Measurements from ENCODE around the gene PDGFB.
A peak's percentile ranks its signal among the peaks of the same experiment; 100 is the strongest.

PDGFB gene

DNA sequence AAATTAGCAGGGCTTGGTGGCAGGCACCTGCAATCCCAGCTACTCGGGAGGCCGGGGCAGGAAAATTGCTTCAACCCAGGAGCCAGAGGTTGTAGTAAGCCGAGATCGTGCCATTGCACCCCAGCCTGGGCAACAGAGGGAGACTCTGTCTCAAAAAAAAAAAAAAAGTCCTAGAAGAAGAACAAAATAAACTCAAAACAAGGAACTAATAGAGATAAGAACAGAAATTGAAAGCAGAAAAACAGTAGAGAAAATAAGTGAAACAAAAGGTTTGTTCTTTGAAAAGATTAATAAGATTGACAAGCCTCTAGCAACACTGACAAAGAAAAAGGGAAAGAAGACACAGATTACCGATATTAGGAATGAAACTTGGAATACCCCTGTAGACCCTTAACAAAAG is 47.2 kb downstream of the PDGFB start:
- no peak for DNase-seq

DNA sequence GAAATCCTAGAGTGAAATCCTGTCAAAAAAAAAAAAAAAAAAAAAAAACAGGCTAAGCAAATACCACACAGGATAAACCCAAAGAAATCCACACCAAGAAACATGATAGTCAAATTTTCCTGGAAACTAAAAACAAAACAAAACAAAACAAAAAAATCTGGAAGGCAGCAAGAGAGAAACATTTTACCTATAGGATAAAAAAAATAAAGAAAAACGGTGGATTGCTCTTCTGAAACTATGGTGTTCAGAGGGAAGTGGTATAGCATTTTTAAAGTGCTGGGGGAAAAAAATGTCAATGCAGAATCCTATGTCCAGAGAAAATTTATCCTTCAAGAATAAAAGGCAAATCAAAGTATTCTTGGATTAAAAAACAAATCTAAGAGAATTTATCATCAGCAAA is 50.7 kb downstream of the PDGFB start:
- DNase-seq = no peak

DNA sequence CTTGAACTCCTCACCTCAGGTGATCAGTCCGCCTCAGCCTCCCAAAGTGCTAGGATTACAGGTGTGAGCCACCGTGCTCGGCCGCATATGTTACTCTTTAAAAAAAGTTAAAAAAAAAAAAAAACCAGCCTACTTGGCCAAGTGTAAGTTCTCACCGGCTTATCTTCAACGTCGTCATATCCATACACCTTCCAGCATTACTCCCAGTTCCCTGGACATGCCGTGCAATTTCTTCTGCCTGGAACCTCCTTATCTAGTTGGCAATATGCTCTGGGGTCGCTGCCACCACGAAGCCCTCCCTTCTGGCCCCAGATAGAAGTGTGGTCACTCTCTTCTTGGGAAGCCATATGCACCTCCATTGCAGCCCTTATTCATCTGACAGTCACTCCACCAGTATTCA is 56.0 kb downstream of the PDGFB start:
- DNase-seq = no peak

DNA sequence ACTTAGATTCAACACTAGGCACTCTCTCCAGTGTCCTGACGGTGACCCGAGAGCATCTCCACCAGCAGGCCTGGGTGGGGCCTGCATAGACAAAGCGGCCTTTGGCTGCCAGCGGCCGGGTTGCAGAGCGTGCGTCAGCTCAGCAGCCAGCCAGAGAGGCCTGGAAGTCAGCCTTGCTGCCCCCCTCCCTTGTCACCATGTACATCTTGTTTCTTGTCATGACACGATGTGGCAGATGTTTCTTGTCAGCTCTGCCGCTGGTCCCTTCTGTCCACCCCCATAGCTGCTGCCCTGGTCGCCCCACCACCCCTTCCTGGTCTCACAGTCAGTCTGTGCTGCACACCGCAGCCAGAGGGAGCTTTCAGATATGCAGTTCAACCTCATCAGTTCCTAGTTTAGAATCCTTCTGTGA is 59.2 kb downstream of the PDGFB start:
- DNase-seq = no peak

DNA sequence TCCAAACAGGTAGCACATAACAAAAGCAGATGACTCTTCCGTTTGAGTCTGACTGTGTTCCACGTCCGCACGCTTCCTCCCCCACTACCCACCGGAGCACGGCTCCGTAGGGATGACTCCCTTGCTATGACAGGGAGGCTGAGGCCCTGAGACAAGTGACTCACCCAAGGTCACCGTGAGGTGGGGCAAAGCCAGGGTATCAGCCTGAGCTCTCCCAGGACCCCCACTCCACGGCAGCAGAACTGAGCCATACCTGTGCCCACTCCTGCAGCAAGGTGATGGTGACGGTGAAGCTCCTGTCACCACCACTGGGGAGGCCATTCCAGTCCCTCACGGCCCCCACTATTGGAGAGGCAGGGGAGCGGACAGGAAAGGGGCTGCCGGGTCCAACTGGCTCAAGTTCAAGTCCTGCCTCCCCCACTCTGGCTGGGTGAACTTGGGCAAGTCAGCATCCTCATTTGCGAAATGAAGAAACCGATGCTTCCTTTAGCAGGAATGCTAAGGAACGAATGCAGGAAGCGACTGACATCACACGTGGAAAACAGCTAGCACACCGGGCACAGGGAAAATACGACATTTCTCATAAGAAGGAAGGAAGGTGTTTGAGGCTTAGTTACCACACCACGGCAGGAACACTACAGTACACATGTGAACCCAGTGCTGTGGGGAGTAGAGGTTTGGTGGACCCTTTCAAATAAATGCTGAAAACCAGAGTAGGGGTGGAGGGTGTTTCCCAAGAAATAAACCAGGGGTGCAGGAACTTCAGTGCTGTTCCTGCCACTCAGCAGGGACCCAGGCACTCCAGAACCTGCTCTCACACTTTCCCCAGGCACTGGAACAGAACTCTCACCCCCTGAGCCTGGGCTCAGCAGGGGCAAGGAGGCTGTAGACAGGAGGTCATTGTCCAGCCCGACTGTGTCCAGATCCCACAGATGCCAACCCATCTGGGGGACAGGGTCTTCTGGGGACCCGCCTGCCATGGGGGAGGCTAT is 59.9 kb downstream of the PDGFB start:
- DNase-seq = no peak

DNA sequence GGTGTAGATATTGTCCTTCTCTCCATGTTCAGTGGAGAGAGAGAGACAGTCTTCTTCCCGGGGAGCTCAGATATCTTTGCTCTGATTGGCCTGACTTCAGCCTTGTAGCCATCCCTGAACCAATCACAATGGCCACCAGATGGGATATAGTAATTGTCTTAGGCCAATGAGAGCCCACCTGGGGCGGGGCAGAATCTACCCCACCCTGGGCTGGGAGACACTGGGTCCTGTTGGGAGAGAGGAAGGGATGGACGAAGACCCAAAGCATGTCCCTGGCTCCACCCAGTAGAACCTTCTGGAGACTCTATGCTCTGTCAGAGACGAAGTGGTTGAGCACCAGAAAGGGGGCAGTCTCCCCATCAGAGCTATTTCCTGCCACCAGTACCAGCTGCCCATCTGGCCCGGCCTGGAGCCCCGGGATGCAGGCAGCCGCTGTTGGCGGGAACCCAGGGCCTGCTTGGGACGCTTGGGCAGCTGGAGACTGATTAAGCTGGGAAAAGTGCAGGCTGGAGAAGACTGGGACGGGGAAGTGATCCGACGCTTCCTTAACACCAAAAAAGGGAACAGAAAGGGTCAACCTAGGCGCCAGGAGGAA is 60.7 kb downstream of the PDGFB start:
- DNase-seq = no peak

DNA sequence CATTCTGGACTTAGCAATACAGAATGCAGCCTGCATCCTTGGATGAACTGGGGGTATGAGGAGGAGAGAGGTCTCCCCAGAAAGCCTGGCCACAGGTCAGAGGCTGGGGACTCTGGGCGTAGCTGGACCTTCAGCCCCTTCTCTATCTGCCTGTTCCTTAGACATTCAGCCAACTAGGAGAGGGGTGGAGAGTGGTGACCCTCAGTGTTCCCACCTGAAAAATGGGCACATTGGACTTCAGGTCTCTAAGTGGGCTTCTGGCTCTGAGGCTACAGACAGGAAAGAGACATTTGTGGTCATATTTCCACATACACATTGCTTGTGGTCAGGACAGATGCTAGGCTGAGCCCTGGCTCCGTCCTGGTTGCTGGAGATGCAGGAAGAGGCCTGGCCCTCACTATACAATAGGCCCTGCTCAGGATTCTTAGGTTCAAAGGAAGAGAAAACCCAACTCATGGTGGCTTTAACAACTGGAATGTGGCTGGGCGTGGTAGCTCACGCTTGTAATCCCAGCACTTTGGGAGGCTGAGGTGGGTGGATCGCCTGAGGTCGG is 62.2 kb downstream of the PDGFB start:
- DNase-seq = no peak

DNA sequence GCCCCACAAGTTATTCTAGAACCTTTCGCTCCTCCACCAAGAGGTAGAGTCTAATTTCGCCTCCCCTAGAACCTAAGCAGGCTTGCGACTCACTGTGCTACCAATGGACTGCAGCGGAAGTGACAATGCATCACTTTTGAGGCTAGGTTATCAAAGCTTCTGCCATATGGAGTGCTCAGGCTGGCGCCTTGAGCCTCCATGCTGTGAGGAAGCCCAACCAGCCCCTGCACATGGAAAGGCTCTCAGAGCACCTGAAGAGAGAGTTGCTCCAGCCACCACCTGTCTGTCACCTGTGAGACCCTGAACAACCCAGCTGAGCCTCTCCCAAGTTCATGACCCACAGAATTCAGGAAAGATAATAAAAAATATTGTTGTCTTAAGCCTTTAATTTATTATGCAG is 63.0 kb downstream of the PDGFB start:
- no peak for DNase-seq

DNA sequence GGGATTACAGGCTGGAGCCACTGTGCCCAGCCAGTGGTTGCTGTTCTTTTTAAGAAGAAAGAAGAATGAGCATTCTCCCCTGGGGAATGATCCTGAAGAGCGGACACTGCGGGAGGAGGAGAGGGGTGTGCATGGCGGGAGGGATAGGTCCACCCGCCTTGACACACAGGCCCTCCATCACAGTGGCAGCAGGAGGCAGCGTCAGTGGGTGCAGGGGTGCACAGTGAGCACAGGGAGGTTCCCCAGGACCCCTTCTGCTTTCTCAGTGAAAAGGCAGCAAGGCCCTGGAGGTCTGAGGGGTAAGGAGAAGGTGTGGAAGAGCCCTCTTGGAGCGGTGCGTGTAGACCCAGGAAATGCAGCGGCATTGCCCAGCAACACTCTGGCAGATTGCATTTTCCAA is 63.4 kb downstream of the PDGFB start:
- DNase-seq = no peak

DNA sequence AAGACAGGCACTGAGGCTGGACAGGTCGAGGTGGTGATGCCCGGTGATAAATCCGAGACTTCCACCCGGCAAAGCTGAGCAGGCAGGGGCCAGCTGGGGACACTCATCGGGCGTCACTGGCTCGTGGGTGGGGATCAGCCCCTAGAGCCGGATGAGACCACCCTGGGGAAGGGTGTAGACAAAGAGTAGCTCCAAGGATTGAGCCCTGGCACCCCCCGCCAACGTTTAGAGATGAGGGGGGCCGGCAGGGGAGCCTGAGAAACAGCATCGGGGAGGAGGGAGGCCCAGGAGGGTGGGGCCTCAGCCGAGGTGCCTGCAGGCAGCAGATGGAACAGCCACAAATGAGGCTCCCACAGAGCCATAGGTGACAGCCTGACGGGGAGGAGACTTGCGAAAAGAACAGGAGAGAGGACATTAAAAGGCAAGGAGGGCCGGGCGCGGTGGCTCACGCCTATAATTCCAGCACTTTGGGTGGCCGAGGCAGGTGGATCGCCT is 64.9 kb downstream of the PDGFB start:
- DNase-seq = no peak

DNA sequence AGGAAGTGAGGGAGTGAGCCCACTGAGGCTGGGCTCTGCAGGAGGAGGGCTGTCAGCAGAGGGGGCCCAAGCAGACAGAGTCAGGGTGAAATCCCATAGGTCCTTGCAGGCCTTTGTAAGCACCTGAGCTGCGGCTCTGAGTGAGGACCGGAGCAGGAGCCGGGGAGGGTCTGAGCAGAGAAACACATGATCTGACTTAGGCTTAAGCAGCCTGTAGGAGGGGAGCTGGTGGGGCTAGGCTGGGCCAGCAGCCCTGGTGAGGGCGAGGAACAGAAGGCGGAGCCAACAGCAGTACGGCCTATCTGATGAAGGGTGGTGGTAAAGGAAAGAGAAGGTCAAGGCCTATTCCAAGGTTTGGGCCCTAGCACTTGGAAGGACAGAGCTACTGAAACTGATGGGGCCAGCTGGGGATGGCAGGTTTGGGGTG is 65.4 kb downstream of the PDGFB start:
- DNase-seq = no peak

DNA sequence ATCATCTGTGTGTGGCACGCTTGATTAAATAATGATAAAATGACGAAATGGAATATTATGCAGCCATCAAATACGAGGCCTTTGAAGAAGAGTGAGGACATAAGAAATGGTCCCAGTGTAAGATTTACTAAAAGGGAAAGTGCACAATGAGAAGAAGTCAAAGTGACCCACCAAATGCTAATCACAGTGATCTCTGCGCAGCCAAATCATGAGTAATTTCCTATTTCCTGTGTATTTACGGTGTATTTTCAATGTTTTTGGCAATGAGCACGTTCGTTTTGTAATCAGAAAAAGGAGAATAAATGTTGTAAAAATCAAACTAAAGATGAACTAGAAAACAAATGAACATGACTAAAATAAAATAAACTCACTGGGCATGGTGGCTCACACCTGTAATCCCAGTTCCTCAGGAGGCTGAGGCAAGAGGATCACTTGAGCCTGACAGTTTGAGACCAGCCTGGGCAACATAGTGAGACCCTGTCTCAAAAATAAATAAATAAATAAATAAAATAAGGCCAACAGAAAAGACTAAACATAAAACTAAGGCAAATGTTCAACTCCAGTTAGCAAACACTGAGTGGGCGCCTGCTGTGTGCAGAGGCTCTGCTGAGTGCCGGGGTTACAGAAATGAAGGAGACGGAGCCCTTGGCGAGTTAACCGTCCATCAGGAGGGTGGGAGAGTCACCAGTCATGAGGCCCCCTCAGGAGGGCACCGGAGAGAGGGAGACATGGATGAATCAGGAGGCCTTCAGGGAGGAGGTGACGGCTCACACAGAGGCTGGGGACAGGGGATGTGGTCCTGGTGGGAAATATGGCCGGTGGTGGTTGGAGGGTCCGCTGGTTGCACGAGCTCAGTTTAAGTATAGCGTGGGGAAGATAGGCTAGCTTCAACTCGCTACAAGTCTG is 66.3 kb downstream of the PDGFB start:
- DNase-seq = no peak

DNA sequence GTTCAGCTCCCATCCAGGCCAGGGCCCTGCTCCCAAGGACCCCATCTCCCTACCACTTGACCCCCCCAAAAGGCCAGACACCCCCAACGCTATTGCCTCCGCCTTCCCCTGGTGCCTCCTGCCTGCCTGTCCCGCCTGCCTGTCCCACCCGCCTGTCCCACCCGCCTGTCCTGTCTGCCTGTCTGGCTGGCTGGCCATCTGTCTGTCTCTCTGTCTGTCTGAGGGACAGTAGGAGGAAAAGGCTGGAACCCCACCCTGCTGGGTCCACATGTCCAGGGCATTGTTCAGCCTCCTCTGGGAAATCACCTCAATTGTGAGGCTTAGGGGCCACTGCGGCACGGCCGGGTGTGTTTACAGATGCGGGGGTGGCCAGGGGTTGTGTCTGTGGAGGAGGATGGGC is 67.0 kb downstream of the PDGFB start:
- DNase-seq = no peak

DNA sequence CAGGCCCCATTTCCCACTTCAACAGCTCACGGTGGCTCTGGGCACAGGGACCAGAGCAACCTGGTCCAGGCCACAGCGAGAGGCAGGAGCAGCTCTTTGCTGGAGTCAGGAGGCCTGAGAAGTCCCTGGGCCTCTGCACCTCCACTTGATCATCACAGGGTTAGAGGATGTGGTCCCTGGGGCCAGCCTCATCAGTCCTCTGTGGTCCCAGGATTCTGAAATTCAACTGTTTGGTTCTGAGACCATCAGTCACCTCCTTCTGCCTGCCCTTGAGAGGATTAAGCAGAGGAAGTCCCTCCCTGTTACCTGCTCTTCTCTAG is 67.4 kb downstream of the PDGFB start:
- no peak for DNase-seq

DNA sequence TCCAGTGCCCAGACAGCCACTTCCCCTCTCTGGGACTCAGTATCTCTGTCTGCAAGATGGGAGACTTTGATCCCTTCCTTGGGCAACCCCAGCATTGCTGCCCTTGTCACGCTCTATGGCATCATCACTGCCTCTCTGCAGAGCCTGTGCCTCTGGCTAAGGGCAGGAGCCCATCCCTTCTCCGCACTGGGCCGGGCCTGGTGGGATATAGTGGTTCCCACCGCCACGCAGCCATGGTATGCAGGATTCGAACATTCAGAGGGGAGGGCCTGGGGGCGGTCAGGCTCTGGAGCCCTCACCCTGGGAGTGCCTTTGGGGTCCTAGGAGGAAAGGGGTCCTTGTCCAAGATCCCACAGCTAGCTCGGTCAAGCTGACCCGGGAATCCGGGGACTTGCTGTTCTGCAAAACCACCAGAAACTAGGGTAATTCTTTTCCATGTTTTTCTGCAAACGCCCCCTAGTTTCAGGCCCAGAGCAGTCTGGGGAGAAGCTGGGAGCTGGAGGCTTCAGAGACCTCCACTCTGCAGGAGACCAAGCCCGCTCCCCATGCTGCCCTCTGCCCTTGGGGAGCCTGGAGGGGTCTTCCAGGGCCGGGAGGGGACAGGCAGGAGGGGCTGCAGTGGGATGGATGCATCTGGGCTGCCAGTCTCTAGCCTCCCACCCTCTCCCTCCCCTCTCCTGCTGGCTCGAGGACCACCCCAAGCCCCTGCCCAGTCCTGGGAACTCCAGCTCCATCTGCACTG is 67.9 kb downstream of the PDGFB start:
- no peak for DNase-seq

DNA sequence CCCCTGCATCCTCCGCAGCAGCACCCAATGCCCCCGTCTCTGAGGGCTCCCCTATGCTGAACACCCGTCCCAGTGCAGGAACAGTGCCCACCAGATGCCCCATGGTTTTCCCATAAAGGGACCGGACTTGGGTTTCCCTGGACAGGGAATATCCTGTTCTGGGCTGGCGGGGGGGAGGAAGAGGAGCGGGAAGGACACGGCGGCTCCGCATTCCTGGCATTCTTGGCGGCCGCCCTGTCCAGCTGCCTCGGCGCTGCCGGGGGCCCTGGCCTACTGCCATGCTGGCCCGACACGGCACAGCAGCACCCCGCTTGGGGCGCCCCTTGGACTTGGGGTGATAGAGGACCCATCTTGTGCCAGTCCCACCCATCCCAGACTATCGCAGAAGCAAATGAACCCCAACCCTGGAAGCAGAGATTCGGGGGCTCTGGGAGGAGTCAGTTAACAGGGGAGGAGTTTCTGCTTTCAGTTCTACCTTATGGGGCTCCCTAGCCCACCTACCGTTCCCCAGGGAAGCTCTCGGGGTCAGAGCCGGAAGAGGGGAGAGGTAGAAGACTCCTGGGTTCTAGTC is 68.6 kb downstream of the PDGFB start:
- DNase-seq = no peak

DNA sequence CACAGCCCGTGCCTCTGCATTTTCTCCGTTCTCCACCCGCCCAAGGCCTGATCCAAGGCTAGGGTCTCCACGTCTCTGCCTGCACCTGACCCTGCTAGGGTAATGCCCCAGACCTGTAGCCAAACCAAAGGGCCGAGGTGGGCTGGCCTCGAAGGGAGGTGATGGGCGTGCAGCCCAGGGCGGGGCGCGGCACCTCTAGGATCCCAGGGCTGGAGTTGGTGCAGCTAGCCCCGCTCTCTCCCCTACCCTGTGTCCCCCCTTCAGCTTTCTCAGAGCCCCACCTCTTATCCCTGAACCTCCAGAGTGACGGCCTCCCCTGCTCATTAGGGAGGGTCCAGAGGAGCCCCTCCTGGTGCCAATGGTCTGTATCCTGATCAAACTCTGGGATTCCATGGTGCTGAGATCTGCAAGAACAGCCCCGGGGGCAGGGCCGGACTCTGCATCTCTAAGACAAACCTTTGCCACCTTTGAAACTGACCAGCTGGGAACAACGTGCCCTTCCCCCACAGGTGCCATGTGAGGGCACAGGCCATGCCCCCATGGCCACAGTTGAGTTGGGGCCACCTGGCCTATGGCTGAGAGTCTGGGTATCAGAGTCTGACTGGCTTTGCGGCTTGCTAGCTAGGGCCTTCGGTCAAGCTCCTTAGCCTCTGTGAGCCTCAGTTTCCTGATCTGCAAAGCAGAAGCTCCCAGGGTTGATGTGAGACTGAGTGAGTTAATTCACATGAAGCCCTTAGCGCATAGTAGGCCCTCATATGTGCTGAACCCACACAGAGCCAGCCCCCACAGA is 69.2 kb downstream of the PDGFB start:
- no peak for DNase-seq

DNA sequence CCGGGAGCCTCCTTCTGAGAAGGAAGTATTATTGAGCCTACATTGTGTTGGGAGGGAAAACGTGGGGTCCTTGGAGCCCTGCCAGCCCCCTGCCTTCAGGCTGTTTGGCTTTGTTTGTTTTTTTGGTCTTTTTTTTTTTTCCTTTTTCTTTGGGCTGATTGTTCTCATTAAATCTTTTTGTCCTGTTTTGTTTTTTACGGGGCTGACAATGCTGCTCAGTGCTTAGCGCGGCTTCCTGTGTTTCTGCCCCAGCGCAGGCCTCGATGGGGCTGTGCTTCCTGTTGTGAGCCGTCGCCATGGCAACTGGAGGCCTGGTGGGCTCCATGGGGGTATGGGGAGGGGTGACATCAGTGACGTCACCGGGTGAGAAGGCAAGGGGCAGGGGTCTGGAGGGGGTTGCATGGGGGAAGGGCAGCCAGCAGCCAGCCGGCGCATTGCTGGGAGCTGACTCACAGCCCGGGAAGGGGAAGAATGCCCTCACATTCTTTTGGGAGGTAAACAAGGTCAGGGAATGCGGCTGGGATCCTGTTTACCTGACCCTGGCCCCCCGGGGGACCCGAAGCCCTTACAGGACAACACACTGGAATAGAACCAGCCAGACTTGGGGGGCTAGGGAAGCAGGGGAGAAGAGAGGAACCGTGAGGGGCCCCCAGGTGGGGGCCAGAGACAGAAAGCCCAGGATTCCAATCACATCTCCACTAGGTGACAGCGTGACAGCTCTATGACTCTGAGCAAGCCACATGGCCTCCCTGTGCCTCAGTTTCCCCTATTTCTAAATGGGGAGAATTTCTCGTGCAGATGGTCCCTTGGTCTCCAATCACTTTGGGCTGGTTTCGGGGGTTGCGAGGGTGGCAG is 70.1 kb downstream of the PDGFB start:
- DNase-seq = peak; percentile 46 to 76 (median 62)

DNA sequence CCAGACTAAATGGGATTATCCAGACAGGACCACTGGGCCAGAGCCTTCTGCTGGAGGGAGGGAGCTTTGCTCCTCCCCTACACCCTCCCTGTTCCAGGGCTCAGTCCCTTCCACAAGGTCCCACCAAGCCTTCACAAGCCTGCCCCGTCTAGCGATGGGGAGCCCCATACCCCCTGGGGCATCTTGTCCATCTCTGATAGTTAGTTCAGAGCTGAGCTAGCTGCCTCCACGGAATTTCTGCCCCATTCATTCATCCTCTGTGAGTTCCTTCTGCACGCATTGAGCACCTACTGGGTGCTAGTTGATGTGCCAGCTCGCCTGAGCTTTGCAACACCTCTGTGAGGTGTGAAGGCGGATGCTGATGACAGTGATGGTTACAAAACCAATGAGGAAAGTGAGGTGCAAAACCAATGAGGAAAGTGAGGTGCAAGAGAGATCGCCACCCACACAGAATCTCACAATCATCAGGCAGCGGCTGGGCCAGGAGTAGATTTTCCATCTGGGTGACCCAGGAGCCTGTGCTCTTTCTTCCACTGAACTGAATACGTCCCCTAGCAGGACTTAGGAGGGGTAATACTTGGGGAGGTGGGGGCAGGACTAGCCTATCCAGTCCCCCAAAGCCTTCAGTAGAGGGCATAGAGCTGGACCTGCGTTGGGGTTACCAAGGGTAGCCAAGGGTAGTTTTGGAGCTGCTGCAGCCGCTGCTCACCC is 70.8 kb downstream of the PDGFB start:
- peak in 2 of 6 experiments; percentile 24 to 48 for DNase-seq
